HG03378 (cell line): ENCODE results near the gene ACOXL.

ENCODE experiments used
- ATAC-seq: cut with Tn5 transposase; IDR thresholded peaks from one replicate; pipeline ENCODE4 v1.9.1; 2021; ENCODE audit warnings: mild to moderate bottlenecking, moderate library complexity; ENCODE audit not compliant: unreplicated experiment

ACOXL gene

DNA sequence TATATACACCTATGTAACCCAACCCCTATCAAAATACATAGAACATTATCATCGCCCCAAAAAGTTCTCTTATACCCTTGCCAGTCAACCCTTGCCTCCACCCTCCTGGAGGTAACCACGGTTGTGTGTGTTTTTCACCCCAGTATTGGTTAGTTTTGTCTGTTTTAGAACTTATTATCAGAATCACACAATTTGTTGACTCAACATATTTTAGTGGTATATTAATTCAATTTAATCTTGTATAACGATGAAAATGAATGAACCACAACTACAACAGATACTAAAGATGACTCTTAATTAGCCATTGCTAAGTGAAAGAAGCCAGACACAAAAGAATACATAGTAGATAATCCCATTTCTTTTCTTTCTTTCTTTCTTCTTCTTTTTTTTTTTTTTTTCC lies 19.3 kb downstream of the ACOXL start:
- no peak for ATAC-seq

DNA sequence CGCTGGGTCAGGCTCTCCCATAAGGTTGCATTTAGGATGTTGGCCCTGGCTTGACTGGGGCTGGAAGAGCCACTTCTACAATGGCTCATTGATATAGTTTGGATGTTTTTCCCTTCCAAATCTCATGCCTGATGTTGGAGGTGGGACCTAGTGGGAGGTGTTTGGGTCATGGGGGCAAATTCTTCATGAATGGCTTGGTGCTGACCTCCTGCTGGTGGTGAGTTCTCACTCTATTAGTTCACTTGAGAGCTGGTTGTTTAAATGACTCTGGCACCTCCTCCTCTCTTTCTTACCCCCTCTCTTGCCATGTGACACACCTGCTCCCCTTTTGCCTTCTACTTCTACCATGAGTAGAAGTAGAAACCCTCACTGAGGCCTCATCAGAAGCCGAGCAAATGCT lies 20.5 kb downstream of the ACOXL start:
- no peak for ATAC-seq

DNA sequence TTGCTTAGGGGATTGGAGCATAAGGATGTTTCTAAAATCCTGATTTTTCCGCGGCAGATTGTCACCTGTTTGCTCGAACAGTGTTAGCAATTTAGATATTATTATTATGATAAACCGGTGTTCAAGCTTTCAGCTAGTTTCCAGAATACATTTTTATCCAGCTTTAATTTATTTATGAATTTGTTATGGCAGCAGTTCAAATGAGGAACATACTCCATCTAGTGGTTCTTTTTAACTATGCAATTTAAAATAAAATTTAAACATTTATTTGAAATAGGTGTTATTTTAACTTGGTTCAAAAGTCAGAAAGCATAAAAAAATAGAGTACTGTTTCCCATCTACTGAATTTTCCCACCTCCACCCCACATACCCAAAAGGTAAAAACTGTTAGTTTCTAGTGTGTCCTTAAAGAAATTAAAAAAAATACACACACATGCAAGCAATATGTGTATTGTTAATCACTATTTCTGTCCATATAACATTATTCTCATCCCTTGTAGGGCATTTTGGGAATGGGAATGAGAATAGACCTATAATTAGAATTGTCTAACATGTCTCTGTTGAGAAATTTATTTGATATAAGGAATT lies 23.2 kb downstream of the ACOXL start:
- ATAC-seq: no peak

DNA sequence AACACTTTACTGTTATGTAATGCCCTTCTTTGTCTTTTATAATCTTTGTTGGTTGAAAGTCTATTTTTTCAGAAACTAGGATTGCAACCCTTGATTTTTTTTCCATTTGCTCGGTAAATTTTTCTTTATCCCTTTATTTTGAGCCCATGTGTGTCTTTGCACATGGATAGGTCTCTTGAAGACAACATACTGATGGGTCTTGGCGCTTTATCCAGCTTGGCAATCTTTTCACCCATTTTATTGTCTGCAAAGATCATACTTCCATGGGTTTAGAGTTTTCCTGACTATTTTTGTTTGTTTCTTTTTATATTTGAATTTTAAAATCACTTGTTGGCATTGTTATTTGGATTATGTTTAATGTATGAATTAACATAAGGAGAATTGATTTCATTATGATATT lies 27.0 kb downstream of the ACOXL start:
- no peak for ATAC-seq

DNA sequence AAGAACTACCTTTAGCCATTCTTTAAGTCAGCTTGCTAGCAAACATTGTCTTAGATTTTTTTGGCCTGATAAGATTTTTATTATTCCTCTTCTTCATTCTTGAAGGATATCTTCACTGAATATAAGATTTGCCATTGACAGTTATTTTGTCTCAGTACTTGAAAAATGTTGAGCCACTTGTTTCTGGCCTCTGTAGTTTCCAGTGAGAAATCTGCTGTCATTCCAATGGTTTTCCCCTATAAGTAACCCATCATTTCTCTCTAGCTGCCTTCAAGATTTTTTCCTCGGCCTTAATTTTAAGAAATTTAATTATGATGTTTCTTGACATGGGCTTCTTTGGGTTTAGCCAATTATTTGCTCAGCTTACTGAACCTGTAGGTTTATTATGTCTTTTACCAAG lies 32.6 kb downstream of the ACOXL start:
- ATAC-seq: no peak

DNA sequence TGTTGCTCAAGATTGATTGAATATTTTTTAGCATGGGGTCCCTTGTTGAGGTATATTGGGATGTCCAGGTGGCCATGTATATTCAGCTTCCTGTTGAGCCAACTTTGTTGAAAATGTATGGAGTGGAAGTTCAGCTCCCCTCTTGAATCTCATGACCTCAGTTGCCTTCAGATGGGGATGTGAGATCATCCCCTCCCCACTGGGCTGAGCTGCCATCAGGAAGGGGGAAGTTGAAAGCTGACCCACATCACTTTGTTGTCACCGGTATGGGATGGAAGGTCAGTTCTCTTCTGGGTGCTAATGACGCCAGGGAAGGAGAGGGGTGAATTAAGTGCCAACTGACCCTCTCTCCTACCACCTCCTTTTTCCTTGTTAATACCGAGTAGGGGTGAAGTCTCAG lies 33.9 kb downstream of the ACOXL start:
- ATAC-seq: no peak

DNA sequence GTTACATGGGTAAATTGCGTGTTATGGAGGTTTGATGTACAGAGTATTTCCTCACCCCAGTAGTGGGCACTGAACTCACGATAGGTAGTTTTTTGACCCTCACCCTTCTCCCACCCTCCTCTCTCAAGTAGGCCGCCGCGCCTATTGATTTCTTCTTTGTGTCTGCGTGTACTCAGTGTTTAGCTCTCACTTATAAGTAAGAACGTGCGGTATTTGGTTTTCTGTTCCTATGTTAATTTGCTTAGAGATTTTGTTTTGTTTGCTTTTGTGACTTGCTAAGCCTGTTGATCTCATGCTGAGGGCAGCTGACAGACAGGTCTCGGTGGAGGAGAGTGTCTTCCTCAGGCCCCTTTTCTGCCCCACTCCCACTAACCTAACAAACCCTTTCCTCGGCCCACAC lies 36.2 kb downstream of the ACOXL start:
- ATAC-seq: no peak

DNA sequence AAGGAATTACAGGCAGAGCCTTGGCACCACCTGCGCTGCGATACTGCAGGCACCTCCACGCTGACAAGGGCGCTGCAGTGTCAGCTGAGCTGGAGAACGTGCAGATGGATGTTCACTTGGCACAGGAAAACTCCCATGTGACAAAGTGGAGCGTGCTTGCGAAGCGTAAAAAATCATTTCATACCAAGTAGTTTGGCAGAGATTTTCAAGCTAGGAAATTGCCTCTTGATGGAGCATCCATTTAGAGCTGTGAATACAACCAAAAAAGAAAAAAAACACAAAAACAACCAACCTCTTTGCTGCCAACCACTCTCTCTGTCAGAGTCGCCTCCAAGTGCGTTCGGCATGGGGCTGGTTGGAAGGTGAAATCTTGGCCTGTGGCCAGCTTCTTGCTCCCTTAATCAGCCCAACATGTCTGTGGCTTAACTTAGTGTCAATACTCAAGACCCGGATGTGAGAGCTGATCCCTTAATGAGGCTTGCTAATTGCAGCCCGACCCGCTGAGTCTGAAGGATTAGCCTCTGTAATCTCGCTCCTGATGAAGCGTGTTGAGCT lies 38.1 kb downstream of the ACOXL start:
- no peak for ATAC-seq

DNA sequence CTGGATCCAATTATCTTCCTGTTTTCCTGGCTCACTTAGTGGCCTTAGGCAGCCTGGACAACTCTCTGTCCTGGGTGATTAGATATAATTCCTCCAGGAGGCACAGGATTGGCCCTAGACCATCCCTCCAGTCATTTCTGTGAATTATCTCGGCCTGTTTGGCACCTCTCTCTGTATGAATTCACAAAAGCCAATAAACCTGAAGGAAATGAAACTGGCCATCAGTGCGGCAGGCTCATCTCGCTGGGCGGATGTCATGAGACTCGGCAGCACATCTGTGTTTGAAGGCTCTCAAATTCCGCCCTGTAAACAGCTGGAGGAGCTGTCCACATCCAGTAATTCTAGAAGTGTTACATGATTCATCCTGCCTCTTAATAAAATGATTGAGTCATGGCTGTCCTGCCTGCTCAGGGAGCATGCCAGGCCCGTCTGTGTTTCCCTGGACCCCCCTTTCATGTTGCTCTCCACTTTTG lies 38.6 kb downstream of the ACOXL start:
- ATAC-seq: no peak

DNA sequence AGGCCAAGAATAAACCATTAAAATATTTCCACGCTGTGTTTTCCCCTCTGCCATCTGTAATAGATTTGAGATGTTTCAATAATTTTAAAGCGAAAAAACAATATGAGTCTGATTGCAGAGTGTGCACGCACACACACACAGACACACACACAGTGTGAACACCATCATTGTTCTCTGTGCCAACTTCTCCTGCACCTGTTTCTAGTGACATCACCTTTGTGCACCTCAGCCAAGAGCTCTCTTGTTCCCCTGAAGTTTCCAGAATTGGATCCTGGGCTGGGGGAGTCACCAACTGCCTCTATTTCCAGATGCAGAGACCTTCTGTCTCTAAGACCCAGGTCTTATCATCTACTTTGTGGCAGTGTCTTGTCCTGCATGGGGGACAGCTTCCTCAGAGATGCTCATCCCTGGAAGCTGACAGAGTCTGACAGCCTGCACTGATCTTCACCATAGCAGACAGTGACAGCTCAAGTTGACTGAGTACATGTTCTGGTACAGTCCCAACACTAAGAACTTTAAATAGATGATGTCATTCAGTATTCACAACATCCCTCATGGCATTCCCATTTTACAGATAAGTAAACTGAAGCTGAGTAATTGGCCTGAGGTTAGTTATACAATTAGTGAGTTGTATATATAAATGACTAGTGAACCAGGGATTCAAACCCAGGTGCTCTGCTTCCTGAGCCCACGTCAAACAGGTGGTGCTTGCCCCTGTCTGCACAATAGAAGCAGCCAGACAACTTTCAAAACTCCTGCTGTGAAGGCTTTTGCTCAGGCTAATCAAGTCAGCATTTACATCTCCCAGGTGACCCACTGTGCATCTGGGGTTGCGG lies 39.4 kb downstream of the ACOXL start:
- ATAC-seq: no peak

DNA sequence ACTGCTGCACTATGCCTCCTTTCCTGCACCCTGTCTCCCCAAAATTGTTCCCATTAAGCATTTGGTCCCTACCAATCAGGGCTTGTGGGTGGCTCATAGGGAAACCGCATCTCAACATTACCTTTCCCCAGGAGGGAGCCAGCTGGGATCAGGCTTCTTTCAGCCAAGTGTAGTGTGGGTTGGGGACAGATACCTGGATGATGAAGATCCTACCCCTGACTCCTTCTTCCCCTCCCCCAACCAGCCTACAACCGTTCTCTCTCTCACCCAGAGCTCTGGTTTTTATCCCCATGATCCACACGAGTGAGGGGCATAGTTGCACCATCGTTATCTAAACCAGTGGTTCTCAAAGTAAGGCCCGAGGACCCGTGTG lies 40.0 kb downstream of the ACOXL start:
- ATAC-seq: no peak

DNA sequence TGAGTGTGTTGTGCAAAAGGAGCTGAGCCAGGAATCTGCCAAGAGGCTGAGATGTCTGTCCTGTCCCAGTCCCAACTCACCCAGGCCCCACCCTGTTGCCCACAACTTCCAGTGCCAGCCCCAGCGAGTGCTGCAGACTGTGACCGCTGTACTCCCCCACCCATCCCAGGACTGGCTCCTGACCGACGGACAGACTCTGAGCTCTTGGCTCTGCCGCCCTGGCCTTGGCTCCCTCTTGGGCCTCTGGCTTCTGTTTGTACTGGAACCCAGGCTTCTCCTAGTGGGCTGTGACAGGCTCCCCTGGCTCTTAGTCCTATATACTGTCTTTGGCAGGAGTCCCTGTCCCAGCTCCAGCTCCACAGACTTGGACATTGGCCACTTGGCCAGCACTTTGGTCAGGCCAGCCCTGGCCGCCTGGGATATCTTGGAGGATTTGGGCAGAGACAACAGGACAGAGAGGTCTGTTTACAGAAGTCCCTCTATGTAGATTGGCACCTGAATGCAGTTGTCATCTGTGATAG lies 41.1 kb downstream of the ACOXL start:
- no peak for ATAC-seq

DNA sequence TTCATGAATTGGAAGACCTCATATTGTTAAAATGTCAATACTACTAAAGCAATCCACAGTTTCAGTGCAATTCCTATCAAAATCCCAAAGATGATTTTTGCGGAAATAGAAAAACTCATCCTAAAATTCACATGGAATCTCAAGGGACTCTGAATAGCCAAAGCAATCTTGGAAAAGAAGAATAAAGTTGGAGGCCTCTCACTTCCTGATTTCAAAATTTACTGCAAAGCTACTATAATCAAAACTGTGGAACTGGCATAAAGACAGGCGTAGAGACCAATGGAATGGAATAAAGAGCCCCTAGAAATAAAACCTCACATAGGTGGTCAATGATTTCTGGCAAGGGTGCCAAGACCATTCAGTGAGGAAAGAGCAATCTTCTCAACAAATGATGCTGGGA lies 42.3 kb downstream of the ACOXL start:
- no peak for ATAC-seq

DNA sequence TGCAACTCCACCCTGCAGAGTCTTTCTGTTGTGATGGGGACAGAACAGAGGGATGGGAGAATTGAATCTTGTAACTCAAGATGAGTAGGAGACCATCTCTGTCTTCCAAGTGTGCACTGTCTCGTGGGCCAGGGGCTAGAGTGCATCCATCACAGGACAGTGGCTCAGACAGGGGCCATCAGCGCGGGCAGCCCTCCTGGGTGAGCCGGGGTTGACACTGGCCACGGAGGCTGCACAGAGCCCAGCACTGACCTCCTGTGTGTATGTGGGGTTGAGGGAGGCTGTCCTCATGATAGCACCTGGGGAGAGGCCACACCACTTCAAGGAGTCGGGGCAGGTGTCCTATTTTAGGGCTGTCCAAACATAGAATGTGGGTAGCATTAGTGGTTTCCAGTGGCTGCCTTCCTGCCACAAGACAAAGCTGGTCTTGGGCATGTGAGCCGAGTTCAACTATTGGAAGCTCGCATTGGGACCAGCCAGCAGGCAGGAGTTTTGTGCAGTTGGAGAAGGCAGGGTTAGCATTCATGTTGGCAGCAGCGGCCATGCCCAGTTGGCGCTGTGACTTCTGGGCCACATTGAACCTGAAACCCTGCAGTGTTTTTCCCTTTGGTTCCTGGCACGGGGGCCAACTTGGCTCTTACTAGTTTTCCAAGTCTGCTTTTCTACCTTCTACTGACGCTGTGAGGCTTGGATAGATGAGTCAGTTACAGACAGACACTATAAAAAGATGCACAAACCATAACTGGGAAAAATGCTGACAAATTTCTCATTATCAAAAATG lies 45.3 kb downstream of the ACOXL start:
- no peak for ATAC-seq

DNA sequence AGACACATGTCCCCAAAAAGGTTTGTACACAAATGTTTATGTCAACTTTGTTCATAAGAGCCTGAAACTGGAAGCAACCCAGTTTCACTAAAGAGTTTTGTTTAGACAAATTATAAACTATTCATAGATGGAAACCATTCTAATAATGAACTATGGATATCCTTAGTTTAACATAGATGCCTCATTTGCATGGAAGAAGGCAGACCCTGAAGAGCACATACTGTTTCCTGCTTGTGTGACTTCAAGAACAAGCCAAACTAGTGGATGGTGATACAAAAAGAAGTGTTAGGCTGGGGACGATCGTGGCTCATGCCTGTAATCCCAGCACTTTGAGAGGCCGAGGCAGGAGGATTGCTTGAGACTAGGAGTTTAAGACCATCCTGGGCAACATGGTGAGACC lies 48.1 kb downstream of the ACOXL start:
- no peak for ATAC-seq

DNA sequence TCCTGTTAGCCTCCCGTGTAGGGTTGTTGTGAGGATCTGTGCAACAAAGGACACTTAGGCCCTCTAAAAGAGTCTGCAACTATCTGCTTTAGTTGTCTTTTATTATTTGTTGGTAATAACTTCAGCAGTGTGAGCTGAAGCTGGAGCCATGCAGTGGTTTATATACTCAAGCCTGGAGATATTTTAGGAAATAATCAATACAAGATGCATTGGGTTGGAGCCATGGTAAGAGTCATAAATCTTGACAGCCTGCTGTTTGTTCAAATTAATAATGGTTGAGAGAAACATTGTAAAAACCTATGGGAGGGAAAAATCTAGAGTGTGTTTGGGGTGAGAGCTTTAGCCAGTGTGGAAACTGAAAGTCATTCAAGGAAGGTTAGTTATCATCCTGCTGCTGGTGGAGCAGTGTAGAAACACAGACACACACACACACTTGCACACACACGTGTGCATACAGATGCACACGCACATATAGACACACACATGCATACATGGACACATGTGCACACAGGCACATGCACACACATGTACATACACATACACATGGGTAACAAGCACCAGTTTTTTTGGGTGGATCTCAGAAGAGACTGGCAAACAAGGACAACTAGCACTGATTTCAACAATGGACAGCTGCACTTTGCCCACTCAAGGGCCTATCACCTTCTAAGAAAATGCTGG lies 51.0 kb downstream of the ACOXL start:
- no peak for ATAC-seq

DNA sequence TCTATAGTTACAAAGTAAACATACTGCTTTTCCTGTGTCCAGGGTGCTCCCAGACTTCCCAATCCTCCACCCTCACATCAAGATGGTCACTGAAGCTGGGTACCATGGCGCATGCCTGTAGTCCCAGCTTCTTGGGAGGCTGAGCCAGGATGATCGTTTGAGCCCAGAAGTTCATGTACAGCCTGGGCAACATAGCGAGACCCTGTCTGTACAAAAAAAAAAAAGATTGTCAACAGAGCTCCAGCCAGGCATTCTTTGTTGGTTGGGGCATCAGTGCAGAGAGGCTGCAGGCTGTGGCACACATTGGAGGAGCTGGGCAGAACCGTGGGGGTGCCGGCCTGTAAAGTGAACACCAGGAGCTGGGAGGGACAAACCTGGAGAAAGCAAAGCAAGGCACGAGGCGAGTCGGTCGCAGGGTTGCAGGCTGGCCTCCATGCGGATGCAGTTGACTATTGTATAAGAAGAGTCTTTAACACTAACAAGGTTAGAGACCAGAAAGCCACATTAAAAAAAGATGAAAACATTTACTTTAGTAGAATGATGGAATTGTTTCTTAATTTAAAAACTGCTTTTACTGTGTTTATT lies 51.8 kb downstream of the ACOXL start:
- no peak for ATAC-seq

DNA sequence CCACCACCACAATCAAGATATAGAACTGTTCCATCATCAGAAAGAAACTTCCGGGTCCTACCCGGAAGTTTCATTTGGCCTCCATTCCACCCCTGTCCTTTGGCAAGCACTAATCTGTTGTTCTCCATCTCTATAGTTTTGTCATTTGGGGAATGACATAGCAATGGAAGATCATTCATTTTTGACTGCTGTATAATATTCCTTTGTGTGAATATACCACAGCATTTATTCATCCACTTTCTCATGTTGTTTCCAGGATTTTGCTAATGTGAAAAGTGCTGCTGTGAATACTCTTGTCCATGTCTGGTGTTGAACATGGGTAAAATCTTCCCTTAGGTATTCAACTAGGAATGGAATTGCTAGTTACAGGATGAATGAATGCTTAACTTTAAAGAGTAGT lies 53.1 kb downstream of the ACOXL start:
- no peak for ATAC-seq

DNA sequence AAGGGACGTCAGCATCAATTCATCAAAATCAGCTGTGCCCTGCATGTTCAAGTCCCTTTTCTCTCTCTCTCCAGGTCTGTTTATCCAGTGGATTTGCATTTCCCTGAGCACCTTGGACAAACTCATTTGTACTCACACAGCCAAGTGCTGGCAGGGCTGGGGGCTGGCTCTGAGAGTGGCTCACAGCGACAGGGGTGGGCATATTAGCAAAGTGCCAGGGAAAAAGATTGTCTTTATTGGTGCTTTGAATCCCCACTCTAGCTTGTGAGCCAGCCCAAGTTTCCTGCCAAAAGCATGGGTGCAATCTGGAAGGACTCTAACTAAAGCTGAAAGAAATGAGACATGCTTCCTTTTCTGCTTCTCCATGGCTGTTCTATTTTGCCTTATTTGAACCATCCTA lies 56.6 kb downstream of the ACOXL start:
- ATAC-seq: no peak

DNA sequence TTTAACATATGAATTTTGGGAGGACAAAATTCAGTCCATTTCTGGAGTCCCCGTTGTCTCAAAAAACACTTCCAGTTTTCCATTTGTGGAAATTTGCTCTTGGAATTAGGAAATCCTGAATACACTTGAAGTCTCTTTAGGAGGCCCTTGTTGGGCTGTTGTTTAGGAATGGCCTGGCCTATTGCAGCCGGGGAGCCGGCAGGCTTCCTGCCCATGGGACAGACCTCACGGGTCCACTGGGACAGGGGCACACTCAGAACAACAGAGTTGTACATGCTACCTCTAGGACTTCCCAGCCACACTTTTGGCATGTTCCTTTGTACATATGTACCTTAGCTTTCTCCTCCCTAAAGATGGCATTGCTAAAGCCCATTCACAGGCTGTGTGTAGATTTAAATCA lies 57.3 kb downstream of the ACOXL start:
- no peak for ATAC-seq
